HepG2 (cell line): ENCODE results near the gene MAFF. TPM values are rescaled to one million over a fixed set of nuclear protein-coding genes. Genes with fewer than 3 reads are reported as not detected.

Source experiments
- AKAP8 ChIP-seq: sonication (generic); formaldehyde crosslinking; IDR thresholded peaks from 2 replicates; pipeline ENCODE4 v1.5.1; 2020; ENCODE audit warnings: mild to moderate bottlenecking, missing genetic modification reagents
- DDIT3 ChIP-seq: sonication (generic); formaldehyde crosslinking; IDR thresholded peaks from 2 replicates; pipeline ENCODE4 v1.4.0; 2020; ENCODE audit warnings: mild to moderate bottlenecking, missing genetic modification reagents
- GABPB1 ChIP-seq: IDR thresholded peaks from 2 replicates; pipeline ENCODE4 v1.6.1; 2016; ENCODE audit warnings: mild to moderate bottlenecking, missing genetic modification reagents, moderate library complexity, missing compliant biosample characterization
- HOXA3 ChIP-seq: sonication (generic); formaldehyde crosslinking; IDR thresholded peaks from 2 replicates; pipeline ENCODE4 v1.5.0; 2020; ENCODE audit warnings: missing genetic modification reagents
- IRF2 ChIP-seq: IDR thresholded peaks from 2 replicates; pipeline ENCODE4 v1.6.1; 2018; ENCODE audit warnings: missing genetic modification reagents, missing compliant biosample characterization
- MED1 ChIP-seq: sonication (generic); formaldehyde crosslinking; IDR thresholded peaks from 2 replicates; pipeline ENCODE4 v1.4.0; 2020; ENCODE audit warnings: missing genetic modification reagents
- MTERF4 ChIP-seq: sonication (generic); formaldehyde crosslinking; IDR thresholded peaks from 2 replicates; pipeline ENCODE4 v1.8.0; 2023; ENCODE audit warnings: mild to moderate bottlenecking, missing genetic modification reagents
- MXI1 ChIP-seq: IDR thresholded peaks from 3 replicates; pipeline ENCODE4 v1.6.1; 2012; ENCODE audit warnings: low read depth, low read length, inconsistent platforms, borderline replicate concordance
- RARG ChIP-seq: sonication (generic); formaldehyde crosslinking; IDR thresholded peaks from 2 replicates; pipeline ENCODE4 v1.4.0; 2020; ENCODE audit warnings: low read depth, mild to moderate bottlenecking, missing genetic modification reagents
- SPEN ChIP-seq: sonication (generic); formaldehyde crosslinking; IDR thresholded peaks from 2 replicates; pipeline ENCODE4 v1.5.1; 2020; ENCODE audit warnings: low read depth, mild to moderate bottlenecking, missing genetic modification reagents
- ZBTB38 ChIP-seq: sonication (generic); formaldehyde crosslinking; IDR thresholded peaks from 2 replicates; pipeline ENCODE4 v1.5.1; 2020; ENCODE audit warnings: mild to moderate bottlenecking, missing genetic modification reagents
- ZBTB4 ChIP-seq: sonication (generic); formaldehyde crosslinking; IDR thresholded peaks from 2 replicates; pipeline ENCODE4 v1.4.0; 2020; ENCODE audit warnings: missing genetic modification reagents, mild to moderate bottlenecking, borderline replicate concordance
- ZNF572 ChIP-seq: sonication (generic); formaldehyde crosslinking; IDR thresholded peaks from 2 replicates; pipeline ENCODE4 v1.5.1; 2020; ENCODE audit warnings: mild to moderate bottlenecking, missing genetic modification reagents
- ZNF782 ChIP-seq: sonication (generic); formaldehyde crosslinking; IDR thresholded peaks from 2 replicates; pipeline ENCODE4 v1.4.0; 2020; ENCODE audit warnings: missing genetic modification reagents, mild to moderate bottlenecking, borderline replicate concordance
- ZZZ3 ChIP-seq: sonication (generic); formaldehyde crosslinking; IDR thresholded peaks from 2 replicates; pipeline ENCODE4 v1.4.0; 2020; ENCODE audit warnings: missing genetic modification reagents, mild to moderate bottlenecking, borderline replicate concordance
- polyA plus RNA-seq, 8 experiments: library from polyadenylated mRNA; depleted of rRNA in 3 of 8; stranded (reverse) in 7 of 8; unstranded in 1 of 8; fragments of >200 nt; fragmentation: Illumina TruSeq in 4 of 8; extraction: Trizol in 4 of 8; gene quantifications; 2 replicates each; pipeline versions ENCODE4 v1.2.1 to v1.2.3, GENCODE V29; 2011 to 2016; ENCODE audit warnings: low read depth in 4 of 8, missing spikeins in 1 of 8, mixed read lengths in 1 of 8; ENCODE audit not compliant: insufficient read depth in 1 of 8
- total RNA-seq, 5 experiments: library from RNA; depleted of rRNA; stranded (reverse); fragments of >200 nt; fragmentation: Illumina TruSeq; extraction: Trizol; gene quantifications; 2 replicates each; pipeline ENCODE4 v1.2.3, GENCODE V29; 2016; ENCODE audit warnings: low read depth in 1 of 5
- TF ChIP-seq, protein P1 (sequence below): sonication (generic); formaldehyde crosslinking; IDR thresholded peaks from 2 replicates; pipeline ENCODE4 v1.5.1; 2020; ENCODE audit warnings: mild to moderate bottlenecking, missing genetic modification reagents, moderate library complexity
- TF ChIP-seq, protein P2 (sequence below): sonication (generic); formaldehyde crosslinking; IDR thresholded peaks from 2 replicates; pipeline ENCODE4 v1.8.0; 2022; ENCODE audit warnings: missing genetic modification reagents, low read depth, mild to moderate bottlenecking, borderline replicate concordance
- TF ChIP-seq, protein P3 (sequence below): sonication (generic); formaldehyde crosslinking; IDR thresholded peaks from 2 replicates; pipeline ENCODE4 v1.5.0; 2020; ENCODE audit warnings: mild to moderate bottlenecking, missing genetic modification reagents

Gene MAFF
- total and polyA plus RNA-seq, 2 of the 13 experiments (the other 11 are each of a cell fraction or from before 2014, with no cell fraction given): 5.4 to 14.3 TPM

DNA sequence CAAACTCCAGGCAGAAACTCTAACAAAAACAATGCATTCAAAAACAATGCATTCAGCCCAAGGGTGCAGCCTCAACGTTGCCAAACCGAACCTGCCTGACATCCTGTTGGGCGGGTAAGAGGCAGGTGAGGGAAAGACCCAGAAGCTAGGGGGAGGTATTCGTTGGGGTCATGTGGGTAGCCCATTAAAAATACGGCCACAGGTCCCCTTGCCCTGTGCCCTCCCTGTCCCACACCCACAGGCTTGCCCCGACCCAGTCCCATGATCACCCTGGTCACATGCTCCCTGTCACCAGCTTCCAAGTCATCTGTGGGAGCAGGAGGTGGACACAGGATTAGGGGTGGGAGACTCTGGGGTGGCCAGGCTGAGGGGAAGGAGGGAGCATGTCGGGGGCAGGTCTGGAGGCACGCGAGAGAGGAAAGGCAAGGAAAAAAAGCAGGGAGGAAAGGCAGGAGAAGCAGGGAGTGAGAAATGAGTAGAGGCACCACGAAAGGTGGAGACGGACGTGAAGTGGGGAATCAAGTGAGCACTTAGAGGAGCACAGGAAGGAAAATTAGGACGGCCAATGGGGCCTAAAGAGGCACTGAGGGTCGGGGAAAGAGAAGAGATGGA is 20.8 kb upstream of the MAFF start (continued):
- TF ChIP-seq MXI1: no peak
- TF ChIP-seq ZBTB38 (CRISPR knock-in tag): peak; percentile 10; the same call in 1 of the 2 replicates
- TF ChIP-seq, protein P1, sequence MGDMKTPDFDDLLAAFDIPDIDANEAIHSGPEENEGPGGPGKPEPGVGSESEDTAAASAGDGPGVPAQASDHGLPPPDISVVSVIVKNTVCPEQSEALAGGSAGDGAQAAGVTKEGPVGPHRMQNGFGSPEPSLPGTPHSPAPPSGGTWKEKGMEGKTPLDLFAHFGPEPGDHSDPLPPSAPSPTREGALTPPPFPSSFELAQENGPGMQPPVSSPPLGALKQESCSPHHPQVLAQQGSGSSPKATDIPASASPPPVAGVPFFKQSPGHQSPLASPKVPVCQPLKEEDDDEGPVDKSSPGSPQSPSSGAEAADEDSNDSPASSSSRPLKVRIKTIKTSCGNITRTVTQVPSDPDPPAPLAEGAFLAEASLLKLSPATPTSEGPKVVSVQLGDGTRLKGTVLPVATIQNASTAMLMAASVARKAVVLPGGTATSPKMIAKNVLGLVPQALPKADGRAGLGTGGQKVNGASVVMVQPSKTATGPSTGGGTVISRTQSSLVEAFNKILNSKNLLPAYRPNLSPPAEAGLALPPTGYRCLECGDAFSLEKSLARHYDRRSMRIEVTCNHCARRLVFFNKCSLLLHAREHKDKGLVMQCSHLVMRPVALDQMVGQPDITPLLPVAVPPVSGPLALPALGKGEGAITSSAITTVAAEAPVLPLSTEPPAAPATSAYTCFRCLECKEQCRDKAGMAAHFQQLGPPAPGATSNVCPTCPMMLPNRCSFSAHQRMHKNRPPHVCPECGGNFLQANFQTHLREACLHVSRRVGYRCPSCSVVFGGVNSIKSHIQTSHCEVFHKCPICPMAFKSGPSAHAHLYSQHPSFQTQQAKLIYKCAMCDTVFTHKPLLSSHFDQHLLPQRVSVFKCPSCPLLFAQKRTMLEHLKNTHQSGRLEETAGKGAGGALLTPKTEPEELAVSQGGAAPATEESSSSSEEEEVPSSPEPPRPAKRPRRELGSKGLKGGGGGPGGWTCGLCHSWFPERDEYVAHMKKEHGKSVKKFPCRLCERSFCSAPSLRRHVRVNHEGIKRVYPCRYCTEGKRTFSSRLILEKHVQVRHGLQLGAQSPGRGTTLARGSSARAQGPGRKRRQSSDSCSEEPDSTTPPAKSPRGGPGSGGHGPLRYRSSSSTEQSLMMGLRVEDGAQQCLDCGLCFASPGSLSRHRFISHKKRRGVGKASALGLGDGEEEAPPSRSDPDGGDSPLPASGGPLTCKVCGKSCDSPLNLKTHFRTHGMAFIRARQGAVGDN: peak; percentile 87
- no peak for TF ChIP-seq SPEN
- no peak for TF ChIP-seq RARG (CRISPR knock-in tag)
- TF ChIP-seq MTERF4: 0 out of 2 replicates have a peak, but pooled peaks have one; percentile 13
- no peak for TF ChIP-seq ZZZ3 (CRISPR knock-in tag)
- TF ChIP-seq ZBTB4 (CRISPR knock-in tag): no peak
- TF ChIP-seq MED1: no peak
- TF ChIP-seq AKAP8: no peak
- TF ChIP-seq ZNF572 (CRISPR knock-in tag): peak; percentile 93; the same call in 1 of the 2 replicates
- no peak for TF ChIP-seq ZNF782 (CRISPR knock-in tag)
- TF ChIP-seq GABPB1: no peak
- TF ChIP-seq, protein P2, sequence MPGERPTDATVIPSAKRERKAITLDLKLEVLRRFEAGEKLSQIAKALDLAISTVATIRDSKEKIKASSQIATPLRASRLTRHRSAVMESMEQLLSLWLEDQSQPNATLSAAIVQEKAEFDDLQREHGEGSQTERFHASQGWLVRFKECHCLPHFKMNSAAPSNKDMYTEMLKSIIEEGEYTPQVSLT (CRISPR knock-in tag): no peak
- TF ChIP-seq IRF2: 0 out of 2 replicates have a peak, but pooled peaks have one; percentile 13
- 0 out of 2 replicates have a peak, but pooled peaks have one; percentile 20 for TF ChIP-seq HOXA3 (CRISPR knock-in tag)
- TF ChIP-seq, protein P3, sequence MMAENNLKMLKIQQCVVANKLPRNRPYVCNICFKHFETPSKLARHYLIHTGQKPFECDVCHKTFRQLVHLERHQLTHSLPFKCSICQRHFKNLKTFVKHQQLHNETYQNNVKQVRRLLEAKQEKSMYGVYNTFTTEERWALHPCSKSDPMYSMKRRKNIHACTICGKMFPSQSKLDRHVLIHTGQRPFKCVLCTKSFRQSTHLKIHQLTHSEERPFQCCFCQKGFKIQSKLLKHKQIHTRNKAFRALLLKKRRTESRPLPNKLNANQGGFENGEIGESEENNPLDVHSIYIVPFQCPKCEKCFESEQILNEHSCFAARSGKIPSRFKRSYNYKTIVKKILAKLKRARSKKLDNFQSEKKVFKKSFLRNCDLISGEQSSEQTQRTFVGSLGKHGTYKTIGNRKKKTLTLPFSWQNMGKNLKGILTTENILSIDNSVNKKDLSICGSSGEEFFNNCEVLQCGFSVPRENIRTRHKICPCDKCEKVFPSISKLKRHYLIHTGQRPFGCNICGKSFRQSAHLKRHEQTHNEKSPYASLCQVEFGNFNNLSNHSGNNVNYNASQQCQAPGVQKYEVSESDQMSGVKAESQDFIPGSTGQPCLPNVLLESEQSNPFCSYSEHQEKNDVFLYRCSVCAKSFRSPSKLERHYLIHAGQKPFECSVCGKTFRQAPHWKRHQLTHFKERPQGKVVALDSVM (CRISPR knock-in tag): no peak
- no peak for TF ChIP-seq DDIT3 (CRISPR knock-in tag)
